Omental fat pad (tissue), 4 donors: ENCODE data around the gene ZNF814. TPM values are rescaled to one million over a fixed set of nuclear protein-coding genes. Genes with fewer than 3 reads are reported as not detected.
"Not testable (repeated sequence)": the region's sequence is repeated elsewhere in the genome, so short reads cannot be mapped to it uniquely, and the experiment has no call there.

ENCODE experiments used
- ATAC-seq: fragments of 150-250 bp; one replicate; pipeline ENCODE4 v1.9.1; 2016; ENCODE audit warnings: mild to moderate bottlenecking, moderate library complexity; ENCODE audit not compliant: low FRiP score
- DNase-seq: peaks from one replicate; pipeline ENCODE4 v3.0.0-alpha.2; 2019; ENCODE audit warnings: low spot score
- total RNA-seq, 4 donors: library from RNA; depleted of rRNA; stranded (reverse); fragments of >200 nt; gene quantifications; one replicate each; pipeline ENCODE4 v1.1.0, GENCODE V29; 2016
- TF ChIP-seq, protein P1 (sequence below), 3 donors: fragments of 450-650 bp; IDR thresholded peaks; one replicate each; pipeline ENCODE4 v1.5.1; 2016 to 2017; ENCODE audit warnings: antibody characterized with exemption in 3 of 3, mild to moderate bottlenecking in 3 of 3, moderate library complexity in 2 of 3

The ZNF814 gene
- total RNA-seq, 4 donors from 2014 or later, result 13.3 to 25.9 (median 15.1) TPM

GRCh38 chr19:57872450-57872849, 16.4 kb downstream of the ZNF814 start:
- no peak for DNase-seq
- TF ChIP-seq, protein P1, sequence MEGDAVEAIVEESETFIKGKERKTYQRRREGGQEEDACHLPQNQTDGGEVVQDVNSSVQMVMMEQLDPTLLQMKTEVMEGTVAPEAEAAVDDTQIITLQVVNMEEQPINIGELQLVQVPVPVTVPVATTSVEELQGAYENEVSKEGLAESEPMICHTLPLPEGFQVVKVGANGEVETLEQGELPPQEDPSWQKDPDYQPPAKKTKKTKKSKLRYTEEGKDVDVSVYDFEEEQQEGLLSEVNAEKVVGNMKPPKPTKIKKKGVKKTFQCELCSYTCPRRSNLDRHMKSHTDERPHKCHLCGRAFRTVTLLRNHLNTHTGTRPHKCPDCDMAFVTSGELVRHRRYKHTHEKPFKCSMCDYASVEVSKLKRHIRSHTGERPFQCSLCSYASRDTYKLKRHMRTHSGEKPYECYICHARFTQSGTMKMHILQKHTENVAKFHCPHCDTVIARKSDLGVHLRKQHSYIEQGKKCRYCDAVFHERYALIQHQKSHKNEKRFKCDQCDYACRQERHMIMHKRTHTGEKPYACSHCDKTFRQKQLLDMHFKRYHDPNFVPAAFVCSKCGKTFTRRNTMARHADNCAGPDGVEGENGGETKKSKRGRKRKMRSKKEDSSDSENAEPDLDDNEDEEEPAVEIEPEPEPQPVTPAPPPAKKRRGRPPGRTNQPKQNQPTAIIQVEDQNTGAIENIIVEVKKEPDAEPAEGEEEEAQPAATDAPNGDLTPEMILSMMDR (IDR thresholded peaks at IDR 0.05), result no peak
- no peak for ATAC-seq

- DNase-seq, result no peak
- no peak for ATAC-seq
- TF ChIP-seq, protein P1 (IDR thresholded peaks at IDR 0.05), result no peak
Measured at GRCh38 chr19:57870225-57870624, 18.6 kb downstream of the ZNF814 start.

DNA sequence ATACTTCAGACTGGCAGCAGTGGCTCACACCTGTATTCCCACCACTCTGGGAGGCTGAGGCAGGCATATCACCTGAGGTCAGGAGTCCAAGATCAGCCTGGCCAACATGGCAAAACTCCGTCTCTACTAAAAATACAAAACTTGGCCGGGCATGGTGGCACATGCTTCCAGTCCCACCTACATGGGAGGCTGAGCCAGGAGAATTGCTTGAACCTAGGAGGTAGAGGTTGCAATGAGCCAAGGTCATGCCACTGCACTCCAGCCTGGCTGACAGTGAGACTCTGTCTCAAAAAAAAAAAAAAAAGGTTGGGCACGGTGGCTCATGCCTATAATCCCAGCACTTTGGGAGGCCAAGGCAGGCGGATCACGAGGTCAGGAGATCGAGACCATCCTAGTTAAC, 19.2 kb downstream of the ZNF814 start:
- not testable (repeated sequence) for DNase-seq, ATAC-seq

DNA sequence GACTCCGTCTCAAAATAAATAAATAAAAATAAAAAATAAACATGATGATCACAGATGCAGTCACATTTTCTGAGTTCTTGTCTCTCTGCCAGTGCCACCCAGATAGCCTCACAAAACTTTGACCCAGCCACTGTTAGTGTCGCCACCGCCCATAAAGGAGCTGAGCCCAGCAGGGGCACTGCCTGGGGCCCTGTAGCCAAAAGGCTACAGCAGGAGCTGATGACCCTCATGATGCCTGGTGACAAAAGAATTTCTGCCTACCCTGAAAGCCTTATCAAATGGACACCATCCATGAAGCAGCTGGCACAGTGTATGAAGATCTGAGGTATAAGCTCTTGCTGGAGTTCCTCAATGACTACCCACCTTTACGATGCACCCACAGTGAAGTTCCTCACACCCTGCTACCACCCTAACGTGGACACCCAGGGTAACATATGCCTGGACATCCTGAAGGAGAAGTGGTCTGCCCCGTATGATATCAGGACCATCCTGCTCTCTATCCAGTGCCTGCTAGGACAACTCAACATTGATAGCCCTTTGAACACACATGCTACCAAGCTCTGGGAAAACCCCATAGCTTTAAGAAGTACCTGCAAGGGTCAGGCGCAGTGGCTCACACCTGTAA, 20.9 kb downstream of the ZNF814 start:
- DNase-seq (no peak), ATAC-seq (peak; percentile 59)
- TF ChIP-seq, protein P1 (IDR thresholded peaks at IDR 0.05), result no peak

GRCh38 chr19:57862351-57862750, 26.5 kb downstream of the ZNF814 start:
- not testable (repeated sequence) for ATAC-seq, DNase-seq

DNA sequence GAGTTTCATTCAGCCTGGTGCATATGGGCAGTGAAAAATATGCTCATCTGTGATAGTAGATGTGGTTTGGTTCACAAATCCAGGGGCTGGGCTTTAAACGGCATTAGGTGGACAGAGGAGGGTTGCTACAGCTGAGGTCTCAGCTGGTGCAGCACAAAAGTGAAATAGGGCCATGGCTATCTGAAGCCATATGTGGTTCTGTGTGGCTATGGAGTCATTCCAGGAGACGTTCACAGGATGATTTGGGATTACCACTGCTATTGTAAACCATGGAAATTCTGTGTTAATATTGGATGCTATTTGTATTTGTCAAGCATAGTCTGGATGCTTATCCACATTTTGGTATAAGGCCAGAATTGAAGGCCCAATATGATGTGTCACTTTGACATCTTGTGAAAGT, 34.7 kb downstream of the ZNF814 start:
- ATAC-seq, DNase-seq: not testable (repeated sequence)

DNA sequence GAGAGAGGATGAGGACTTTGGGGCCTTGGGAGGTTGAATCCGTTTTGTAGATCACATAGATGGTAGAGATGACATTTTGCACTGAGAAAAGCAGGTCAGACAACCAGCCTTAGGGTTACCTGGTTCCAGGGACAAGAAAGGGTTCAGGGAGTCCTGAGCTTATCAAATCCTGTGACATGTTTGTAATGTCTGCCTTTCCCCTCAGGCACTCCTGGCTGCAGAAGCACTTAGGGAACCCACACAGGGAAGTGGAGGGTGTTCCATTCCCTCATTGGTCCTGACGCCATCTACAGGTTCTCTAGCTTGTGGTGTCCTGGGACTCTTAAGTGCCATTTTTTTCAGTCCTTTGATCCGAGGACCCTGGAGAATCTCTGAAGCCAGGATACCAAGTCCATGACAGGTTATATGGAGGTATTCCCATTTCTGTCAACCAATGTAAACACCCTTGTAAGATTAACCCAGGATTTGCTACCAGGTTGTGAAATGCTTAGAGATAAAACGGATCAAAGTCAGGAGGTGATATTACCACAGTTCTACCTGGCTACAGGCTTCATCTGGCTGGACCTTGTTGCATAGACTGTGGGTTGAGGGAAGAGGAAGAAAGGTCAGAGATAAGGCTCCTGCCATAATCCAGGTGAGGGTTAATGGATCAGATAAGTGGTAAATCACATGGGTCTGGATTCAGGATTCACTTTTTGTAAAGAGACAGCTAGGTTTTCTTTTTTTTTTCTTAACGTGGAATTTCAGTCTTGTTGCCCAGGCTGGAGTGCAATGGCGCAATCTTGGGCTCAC, 36.8 kb downstream of the ZNF814 start:
- DNase-seq, ATAC-seq: not testable (repeated sequence)

GRCh38 chr19:57850553-57851017, 38.3 kb downstream of the ZNF814 start:
- DNase-seq (no peak), ATAC-seq (no peak)
- TF ChIP-seq, protein P1 (IDR thresholded peaks at IDR 0.05), result no peak

GRCh38 chr19:57849666-57850473, 39.0 kb downstream of the ZNF814 start, which contains the start of gene ZNF587:
Gene ZNF587 (plus strand): TSS chr19:57849859. CDS start chr19:57850039, 180 bp downstream.
- DNase-seq (peak; percentile 25), ATAC-seq (peak; percentile 91)

DNA sequence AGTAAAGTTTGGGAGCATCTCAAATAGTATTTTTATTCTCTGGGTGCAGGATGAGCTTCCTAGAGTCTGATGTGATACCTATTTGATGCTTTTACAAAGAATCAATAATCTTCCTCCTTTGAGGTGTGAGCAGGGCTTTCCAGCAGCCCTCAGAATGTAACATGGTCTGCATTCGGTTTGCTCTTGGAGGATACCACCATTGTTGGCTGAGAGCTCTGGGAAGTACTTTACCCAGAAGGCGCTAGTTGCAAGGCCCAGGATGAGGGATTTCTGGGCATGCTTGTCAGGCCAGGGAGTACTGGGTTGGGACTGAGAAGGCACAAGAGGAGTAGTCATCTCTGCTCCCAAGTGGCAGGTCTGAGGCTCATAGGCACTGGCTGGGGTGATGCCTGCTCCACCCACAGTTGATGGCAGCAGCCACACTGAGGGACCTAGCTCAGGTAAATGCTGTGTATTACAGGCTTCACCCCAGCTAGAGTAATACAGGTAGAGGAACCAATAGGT, 39.6 kb downstream of the ZNF814 start:
- not testable (repeated sequence) for DNase-seq, ATAC-seq

GRCh38 chr19:57847164-57847563, 41.7 kb downstream of the ZNF814 start:
- not testable (repeated sequence) for ATAC-seq, DNase-seq
